HepG2 (cell line): ENCODE results near the gene LRBA. TPM values are rescaled to one million over a fixed set of nuclear protein-coding genes. Genes with fewer than 3 reads are reported as not detected.
A peak's percentile ranks its signal among the peaks of the same experiment; 100 is the strongest.

ENCODE experiments used
- ATAC-seq: fragments of 200-7000 bp; cut with Tn5 transposase; 3 replicates; pipeline ENCODE4 v1.9.1; 2020; ENCODE audit warnings: mild to moderate bottlenecking, moderate library complexity
- BruUV-seq: library from RNA; stranded (reverse); fragments of 400-500 nt; replicated peaks from 2 replicates; lab custom pipeline; 2021; lab: Mats Ljungman, UMichigan
- CTCF ChIA-PET: fragments of 300-600 bp; formaldehyde crosslinking; extraction: SDS; loops from one replicate; lab custom pipeline; 2021; ENCODE audit warnings: low total read pairs, inconsistent platforms, low intra/inter-chr PET ratio; lab: Yijun Ruan, JAX
- POLR2A ChIA-PET: fragments of 350-600 bp; sonication (Branson Sonifier 250); formaldehyde crosslinking; loops from one replicate; lab custom pipeline; 2020; ENCODE audit warnings: antibody characterized with exemption, inconsistent platforms; lab: Yijun Ruan, JAX
- DNase-seq: peaks from one replicate; pipeline ENCODE4 v3.0.0-alpha.2; 2015; ENCODE audit warnings: low spot score
- FAIRE-seq: peaks from 3 replicates; lab custom pipeline; 2011; peaks lifted over from hg19 to GRCh38; lab: Jason Lieb, UNC
- H2AFZ ChIP-seq: one replicate; pipeline ENCODE4 v1.6.1; 2011; ENCODE audit warnings: low read length, inconsistent platforms
- H3K27ac ChIP-seq: fragments of 300-600 bp; 3 replicates; pipeline ENCODE4 v1.8.0; 2011; ENCODE audit warnings: mixed run types, mild to moderate bottlenecking, mixed read lengths, low read length, inconsistent platforms; ENCODE audit not compliant: insufficient read depth; ENCODE audit errors: extremely low read length
- H3K27me3 ChIP-seq, 2 experiments: fragments of 200-600 bp in 1 of 2; 2 replicates in 1 of 2; 3 replicates in 1 of 2; pipeline versions ENCODE4 v1.6.0 to v1.8.0; 2011; ENCODE audit warnings: low read length in 2 of 2, mild to moderate bottlenecking in 2 of 2, moderate library complexity in 2 of 2, inconsistent platforms in 1 of 2; ENCODE audit not compliant: insufficient read depth in 2 of 2, control insufficient read depth in 1 of 2
- H3K36me3 ChIP-seq, 2 experiments: fragments of 200-600 bp in 1 of 2; replicated peaks in 1 of 2; 2 replicates in 1 of 2; 3 replicates in 1 of 2; pipeline versions ENCODE4 v1.5.1 to v1.8.0; 2011; ENCODE audit warnings: low read length in 2 of 2, inconsistent platforms in 1 of 2; ENCODE audit not compliant: insufficient read depth in 2 of 2, control insufficient read depth in 1 of 2
- H3K4me1 ChIP-seq: 2 replicates; pipeline ENCODE4 v1.5.1; 2012; ENCODE audit warnings: low read length, inconsistent platforms; ENCODE audit not compliant: insufficient read depth
- H3K4me2 ChIP-seq: 2 replicates; pipeline ENCODE4 v1.6.0; 2011; ENCODE audit warnings: low read depth, low read length, inconsistent platforms
- H3K4me3 ChIP-seq, 3 experiments: fragments of 200-600 bp in 1 of 3; sonication (generic), shearing (Covaris generic) in 1 of 3; replicated peaks in 1 of 3; 2 replicates each; pipeline ENCODE4 v1.5.1; 2011 to 2016; ENCODE audit warnings: low read length in 3 of 3, inconsistent platforms in 2 of 3, low read depth in 2 of 3, mild to moderate bottlenecking in 2 of 3, control low read depth in 1 of 3, mixed read lengths in 1 of 3; ENCODE audit not compliant: insufficient read depth in 1 of 3
- H3K79me2 ChIP-seq: one replicate; pipeline ENCODE4 v1.6.1; 2011; ENCODE audit warnings: low read length, inconsistent platforms; ENCODE audit not compliant: insufficient read depth
- H3K9ac ChIP-seq: 2 replicates; pipeline ENCODE4 v1.6.0; 2011; ENCODE audit warnings: mild to moderate bottlenecking, low read depth, low read length, inconsistent platforms; ENCODE audit not compliant: insufficient read depth
- H3K9me3 ChIP-seq: 2 replicates; pipeline ENCODE4 v1.5.1; 2012; ENCODE audit warnings: mild to moderate bottlenecking, low read length
- H4K20me1 ChIP-seq: 2 replicates; pipeline ENCODE4 v1.6.0; 2011; ENCODE audit warnings: inconsistent platforms, mild to moderate bottlenecking, low read length, moderate library complexity; ENCODE audit not compliant: insufficient read depth
- CEBPB ChIP-seq: IDR thresholded peaks from 2 replicates; pipeline ENCODE4 v1.6.1; 2011; ENCODE audit warnings: low read depth, low read length, improper control_type of control experiment, borderline replicate concordance
- CEBPG ChIP-seq: IDR thresholded peaks from 2 replicates; pipeline ENCODE4 v1.6.1; 2016
- EEA1 ChIP-seq: sonication (generic); formaldehyde crosslinking; IDR thresholded peaks from 2 replicates; pipeline ENCODE4 v1.5.1; 2020; ENCODE audit warnings: mild to moderate bottlenecking, missing genetic modification reagents, borderline replicate concordance
- EP300 ChIP-seq, 3 experiments: sonication (generic) in 1 of 3; formaldehyde crosslinking in 1 of 3; IDR thresholded peaks; 2 replicates each; pipeline versions ENCODE4 v1.5.1 to v1.6.1; 2011 to 2020; ENCODE audit warnings: low read depth in 2 of 3, low read length in 2 of 3, borderline replicate concordance in 1 of 3, improper control_type of control experiment in 1 of 3, mild to moderate bottlenecking in 1 of 3, missing genetic modification reagents in 1 of 3, moderate library complexity in 1 of 3
- HNRNPLL ChIP-seq: fragments of 200-400 bp; formaldehyde crosslinking; IDR thresholded peaks from 2 replicates; pipeline ENCODE4 v1.6.1; 2017; ENCODE audit warnings: mild to moderate bottlenecking, low read depth, low read length; ENCODE audit not compliant: poor library complexity, severe bottlenecking
- POLR2A ChIP-seq, 2 experiments: IDR thresholded peaks; 2 replicates each; pipeline ENCODE4 v1.6.1; 2011; ENCODE audit warnings: low read depth in 2 of 2, low read length in 2 of 2, mild to moderate bottlenecking in 1 of 2, moderate library complexity in 1 of 2; ENCODE audit not compliant: insufficient read depth in 1 of 2
- SMAD1 ChIP-seq: sonication (generic); formaldehyde crosslinking; IDR thresholded peaks from 2 replicates; pipeline ENCODE4 v1.4.0; 2020; ENCODE audit warnings: missing genetic modification reagents, low read depth, mild to moderate bottlenecking, borderline replicate concordance
- SP5 ChIP-seq: IDR thresholded peaks from 2 replicates; pipeline ENCODE4 v1.6.1; 2016; ENCODE audit warnings: low read depth, borderline replicate concordance
- SRF ChIP-seq: IDR thresholded peaks from 2 replicates; pipeline ENCODE4 v1.6.1; 2011; ENCODE audit warnings: mild to moderate bottlenecking, low read depth, low read length, moderate library complexity
- TBX3 ChIP-seq: fragments of 450-650 bp; IDR thresholded peaks from 2 replicates; pipeline ENCODE4 v1.6.1; 2017; ENCODE audit warnings: antibody characterized with exemption, mild to moderate bottlenecking, inconsistent platforms, borderline replicate concordance
- ZBTB3 ChIP-seq: sonication (generic); formaldehyde crosslinking; IDR thresholded peaks from 2 replicates; pipeline ENCODE4 v1.4.0; 2020; ENCODE audit warnings: low read depth, mild to moderate bottlenecking, moderate library complexity, missing genetic modification reagents, borderline replicate concordance
- ZNF367 ChIP-seq: sonication (generic); formaldehyde crosslinking; IDR thresholded peaks from 2 replicates; pipeline ENCODE4 v1.4.0; 2020; ENCODE audit warnings: missing genetic modification reagents, borderline replicate concordance
- WGBS: methylation state at CpG from one replicate; pipeline ENCODE4 v1.1.6; 2017; ENCODE audit warnings: low lambda C conversion rate; 5-methylcytosine and 5-hydroxymethylcytosine counted together
- in situ Hi-C: cut with HindIII; loops from 2 replicates; pipeline ENCODE4 v1.10.0; 2017; ENCODE audit warnings: low pct_unique_long_range_greater_than_20kb; ENCODE audit not compliant: extremely low pct_ligation_motif_present
- intact Hi-C: fragments of 100-400 bp; cut with micrococcal nuclease; formaldehyde crosslinking; loops from one replicate; pipeline ENCODE4 v1.10.0; 2022; ENCODE audit not compliant: unreplicated experiment
- polyA plus RNA-seq, 8 experiments: library from polyadenylated mRNA; depleted of rRNA in 3 of 8; stranded (reverse) in 7 of 8; unstranded in 1 of 8; fragments of >200 nt; fragmentation: Illumina TruSeq in 4 of 8; extraction: Trizol in 4 of 8; gene quantifications; 2 replicates each; pipeline versions ENCODE4 v1.2.1 to v1.2.3, GENCODE V29; 2011 to 2016; ENCODE audit warnings: low read depth in 4 of 8, missing spikeins in 1 of 8, mixed read lengths in 1 of 8; ENCODE audit not compliant: insufficient read depth in 1 of 8
- total RNA-seq, 5 experiments: library from RNA; depleted of rRNA; stranded (reverse); fragments of >200 nt; fragmentation: Illumina TruSeq; extraction: Trizol; gene quantifications; 2 replicates each; pipeline ENCODE4 v1.2.3, GENCODE V29; 2016; ENCODE audit warnings: low read depth in 1 of 5
- TF ChIP-seq, protein P1 (sequence below): sonication (generic); formaldehyde crosslinking; IDR thresholded peaks from 2 replicates; pipeline ENCODE4 v1.5.1; 2020; ENCODE audit warnings: missing genetic modification reagents, mild to moderate bottlenecking, borderline replicate concordance
- TF ChIP-seq, protein P2 (sequence below): sonication (generic); formaldehyde crosslinking; IDR thresholded peaks from 2 replicates; pipeline ENCODE4 v1.4.0; 2020; ENCODE audit warnings: mild to moderate bottlenecking, missing genetic modification reagents

Gene LRBA
- total and polyA plus RNA-seq, 2 of the 13 experiments (the other 11 are each of a cell fraction or from before 2014, with no cell fraction given): 21.0 to 37.2 TPM

DNA sequence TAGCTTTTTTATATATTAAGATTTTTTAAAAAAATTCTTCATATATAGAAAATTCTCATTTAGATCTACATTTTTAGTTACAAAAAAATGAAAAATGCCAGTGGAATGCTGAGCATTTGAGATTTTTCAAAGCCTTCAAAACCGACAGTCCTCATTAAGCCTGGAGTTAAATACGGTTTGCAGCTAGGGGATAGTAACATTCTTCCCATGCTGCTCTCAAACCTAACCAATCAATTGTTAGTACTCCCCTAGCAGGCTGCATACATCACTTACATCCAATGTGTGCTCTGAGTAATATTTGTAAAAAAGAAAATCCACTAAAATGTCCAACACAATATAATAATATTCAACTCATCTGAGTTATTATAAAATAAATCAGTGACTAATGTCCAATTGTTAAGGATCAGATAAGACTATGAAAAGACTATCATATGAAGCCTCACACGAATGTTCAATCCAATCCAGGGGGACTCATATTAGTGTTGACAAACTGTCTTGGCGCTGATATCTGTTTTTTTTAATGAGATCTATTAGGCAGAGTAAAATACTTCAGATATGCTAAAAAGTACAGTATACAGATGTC is 660.8 kb downstream of the LRBA start (continued):
- TF ChIP-seq, protein P1, sequence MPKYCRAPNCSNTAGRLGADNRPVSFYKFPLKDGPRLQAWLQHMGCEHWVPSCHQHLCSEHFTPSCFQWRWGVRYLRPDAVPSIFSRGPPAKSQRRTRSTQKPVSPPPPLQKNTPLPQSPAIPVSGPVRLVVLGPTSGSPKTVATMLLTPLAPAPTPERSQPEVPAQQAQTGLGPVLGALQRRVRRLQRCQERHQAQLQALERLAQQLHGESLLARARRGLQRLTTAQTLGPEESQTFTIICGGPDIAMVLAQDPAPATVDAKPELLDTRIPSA (CRISPR knock-in tag): no peak

DNA sequence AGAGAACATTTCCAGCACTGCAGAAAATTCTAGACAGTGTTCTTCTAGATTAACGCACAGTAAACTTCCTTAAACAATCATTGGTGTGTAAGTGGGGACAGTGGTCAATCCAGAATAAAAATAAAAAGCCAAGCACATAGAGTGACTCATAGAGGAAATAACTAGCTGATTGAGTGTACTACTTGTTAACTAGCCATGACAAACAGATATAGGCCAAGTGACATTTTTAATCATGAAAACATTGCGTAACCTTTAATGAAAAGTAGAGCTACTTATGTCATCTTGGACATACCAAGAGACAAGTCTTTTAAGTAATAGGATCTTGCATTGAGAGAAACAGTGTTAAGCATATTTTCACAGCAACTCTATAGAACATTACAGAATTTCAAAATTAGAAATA is 667.0 kb downstream of the LRBA start:
- Histone ChIP-seq H3K27me3 (no peaks in the 10 kb centered on the region), H3K27ac (no peak overlapping the region), H3K36me3 (0 out of 5 replicates have a peak, but pooled peaks cover 0 to 7% of the 10 kb centered on the region in 2 experiments), H2AFZ (no peak overlapping the region), H3K79me2 (no peaks in the 10 kb centered on the region)
- FAIRE-seq (no peak), DNase-seq (no peak)
- BruUV-seq: no TSS peak
- CTCF ChIA-PET: no interaction called here
- 98% methylated on average over 2 of the region's 2 CpGs for WGBS
- intact Hi-C loops: no loop called here
- in situ Hi-C loops: no loop called here
- peak; percentile 30; the same call in 1 of the 2 replicates for TF ChIP-seq CEBPG (CRISPR knock-in tag)
- no peak for TF ChIP-seq POLR2A (IDR thresholded peaks at IDR 0.05; ENCODE audit: insufficient read depth in 1 of 2, low read depth in 2 of 2, low read length in 2 of 2)
- TF ChIP-seq CEBPB: peak; percentile 86
- TF ChIP-seq, all 625 proteins: peak for 2
- Histone ChIP-seq H3K9me3 (no peaks in the 10 kb centered on the region), H3K4me1 (no peaks in the 10 kb centered on the region), H3K4me3 (no peak overlapping the region), H3K4me2 (no peak overlapping the region), H3K9ac (no peak overlapping the region), H4K20me1 (no peaks in the 10 kb centered on the region)
- POLR2A ChIA-PET: no interaction called here
- ATAC-seq: no peak

DNA sequence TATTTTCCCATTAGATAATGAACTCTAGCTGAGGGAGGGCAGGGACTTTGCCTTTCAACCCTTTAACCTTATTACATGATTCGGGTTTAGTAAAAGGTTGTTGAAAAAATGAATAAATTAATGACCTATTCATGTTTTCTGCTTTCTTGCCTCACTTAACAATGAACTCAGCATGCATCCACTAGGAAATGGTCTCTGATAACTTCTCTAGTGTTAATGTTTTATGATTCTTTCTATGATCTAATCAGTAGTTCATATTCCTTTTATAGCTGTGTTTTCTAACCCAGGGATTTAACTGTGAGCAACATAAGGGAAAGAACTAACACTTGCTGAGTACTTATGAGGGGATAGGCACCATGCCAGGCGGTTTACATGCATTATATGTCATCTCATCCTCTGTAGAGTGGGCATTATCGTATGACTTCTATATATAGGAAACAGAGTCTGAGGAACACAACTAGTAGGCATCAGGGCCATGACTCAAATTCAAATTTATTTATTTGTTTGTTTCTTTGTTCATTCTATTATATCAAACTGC is 669.8 kb downstream of the LRBA start:
- POLR2A ChIA-PET: no interaction called here
- BruUV-seq: no TSS peak
- TF ChIP-seq SMAD1 (CRISPR knock-in tag) (no peak), EEA1 (CRISPR knock-in tag) (no peak), HNRNPLL (no peak), EP300 (IDR thresholded peaks at IDR 0.05; ENCODE audit: low read depth in 2 of 2, low read length in 2 of 2) (no peak), EP300 (CRISPR knock-in tag; IDR thresholded peaks at IDR 0.05; ENCODE audit: borderline replicate concordance) (no peak), ZNF367 (CRISPR knock-in tag) (no peak), TBX3 (no peak), ZBTB3 (no peak), SP5 (CRISPR knock-in tag) (no peak), SRF (no peak)
- TF ChIP-seq, protein P2, sequence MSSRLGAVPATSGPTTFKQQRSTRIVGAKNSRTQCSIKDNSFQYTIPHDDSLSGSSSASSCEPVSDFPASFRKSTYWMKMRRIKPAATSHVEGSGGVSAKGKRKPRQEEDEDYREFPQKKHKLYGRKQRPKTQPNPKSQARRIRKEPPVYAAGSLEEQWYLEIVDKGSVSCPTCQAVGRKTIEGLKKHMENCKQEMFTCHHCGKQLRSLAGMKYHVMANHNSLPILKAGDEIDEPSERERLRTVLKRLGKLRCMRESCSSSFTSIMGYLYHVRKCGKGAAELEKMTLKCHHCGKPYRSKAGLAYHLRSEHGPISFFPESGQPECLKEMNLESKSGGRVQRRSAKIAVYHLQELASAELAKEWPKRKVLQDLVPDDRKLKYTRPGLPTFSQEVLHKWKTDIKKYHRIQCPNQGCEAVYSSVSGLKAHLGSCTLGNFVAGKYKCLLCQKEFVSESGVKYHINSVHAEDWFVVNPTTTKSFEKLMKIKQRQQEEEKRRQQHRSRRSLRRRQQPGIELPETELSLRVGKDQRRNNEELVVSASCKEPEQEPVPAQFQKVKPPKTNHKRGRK: no peak

More for the DNA sequence above, 669.8 kb downstream of the LRBA start:
- Histone ChIP-seq H4K20me1 (no peaks in the 10 kb centered on the region), H3K79me2 (no peaks in the 10 kb centered on the region), H3K9me3 (no peaks in the 10 kb centered on the region), H3K27me3 (no peaks in the 10 kb centered on the region), H3K4me1 (no peaks in the 10 kb centered on the region), H2AFZ (no peak overlapping the region), H3K4me3 (no peak overlapping the region), H3K27ac (no peak overlapping the region), H3K9ac (no peak overlapping the region), H3K4me2 (no peak overlapping the region), H3K36me3 (0 out of 5 replicates have a peak, but pooled peaks cover 0 to 7% of the 10 kb centered on the region in 2 experiments)
- no peak for ATAC-seq
- no peak for FAIRE-seq
- CTCF ChIA-PET: no interaction called here
- in situ Hi-C loops: no loop called here
- intact Hi-C loops: no loop called here
- 98% methylated on average over 3 of the region's 3 CpGs for WGBS
- DNase-seq: no peak
